ENCODE results near the gene AIPL1. TPM values are rescaled to one million over a fixed set of nuclear protein-coding genes. Genes with fewer than 3 reads are reported as not detected.

AIPL1 gene
- total RNA-seq, 1 donor from 2014 or later, result not detected

DNA sequence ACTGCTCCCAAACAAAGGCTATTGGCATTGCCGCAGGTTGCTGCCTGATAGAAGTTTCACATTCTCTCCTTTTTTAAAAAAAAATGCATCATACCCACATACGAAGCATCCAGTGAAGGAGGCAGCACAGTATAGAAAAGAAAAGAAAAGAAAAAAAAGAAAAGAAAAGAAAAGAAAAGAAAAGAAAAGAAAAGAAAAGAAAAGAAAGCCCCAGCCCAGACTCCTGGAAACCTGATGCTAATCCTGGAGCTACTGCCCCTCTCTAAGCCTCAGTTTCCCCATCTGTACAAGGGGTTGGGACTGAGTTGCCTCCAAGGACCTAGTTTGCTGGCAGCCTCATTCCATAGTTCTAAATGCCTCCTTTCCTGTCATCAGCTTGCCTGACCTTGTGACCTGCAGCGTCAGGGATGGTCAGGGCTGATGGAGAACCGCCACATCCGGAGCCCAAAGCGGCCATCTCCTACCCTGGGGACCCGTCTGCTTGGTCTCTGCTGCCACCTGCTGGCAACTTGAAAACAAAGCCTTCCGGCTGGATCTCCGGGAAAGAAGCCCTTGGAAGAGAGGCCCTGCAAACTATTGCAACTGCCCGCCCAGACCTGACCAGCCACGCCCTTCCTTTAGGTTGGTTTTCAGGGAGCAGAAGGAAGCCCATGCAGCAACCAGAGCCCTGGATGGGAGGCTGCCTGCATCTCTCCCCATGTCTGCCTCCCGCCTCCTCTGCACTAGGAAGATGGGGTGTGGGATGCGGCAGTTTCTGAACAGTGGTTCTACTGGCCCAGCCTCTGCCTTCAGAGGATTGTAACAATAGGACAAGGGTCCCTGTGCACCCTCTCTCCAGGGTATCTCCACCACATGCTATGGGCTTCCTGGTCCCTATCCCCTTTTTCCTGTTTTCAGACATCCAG is 13.0 kb downstream of the AIPL1 start:
- no peak for DNase-seq (ENCODE audit: low spot score)
- Mint-ChIP-seq H3K36me3 (ENCODE audit: low read depth) (no peaks in the 10 kb centered on the region), H3K4me1 (ENCODE audit: low read depth) (no peaks in the 10 kb centered on the region), H3K9me3 (ENCODE audit: low read depth) (no peaks in the 10 kb centered on the region), H3K27ac (ENCODE audit: unreplicated experiment) (no peak overlapping the region), H3K4me3 (ENCODE audit: unreplicated experiment) (no peak overlapping the region), H3K27me3 (ENCODE audit: low read depth) (peaks cover 27% of the 10 kb centered on the region)
- TF ChIP-seq, protein P1, sequence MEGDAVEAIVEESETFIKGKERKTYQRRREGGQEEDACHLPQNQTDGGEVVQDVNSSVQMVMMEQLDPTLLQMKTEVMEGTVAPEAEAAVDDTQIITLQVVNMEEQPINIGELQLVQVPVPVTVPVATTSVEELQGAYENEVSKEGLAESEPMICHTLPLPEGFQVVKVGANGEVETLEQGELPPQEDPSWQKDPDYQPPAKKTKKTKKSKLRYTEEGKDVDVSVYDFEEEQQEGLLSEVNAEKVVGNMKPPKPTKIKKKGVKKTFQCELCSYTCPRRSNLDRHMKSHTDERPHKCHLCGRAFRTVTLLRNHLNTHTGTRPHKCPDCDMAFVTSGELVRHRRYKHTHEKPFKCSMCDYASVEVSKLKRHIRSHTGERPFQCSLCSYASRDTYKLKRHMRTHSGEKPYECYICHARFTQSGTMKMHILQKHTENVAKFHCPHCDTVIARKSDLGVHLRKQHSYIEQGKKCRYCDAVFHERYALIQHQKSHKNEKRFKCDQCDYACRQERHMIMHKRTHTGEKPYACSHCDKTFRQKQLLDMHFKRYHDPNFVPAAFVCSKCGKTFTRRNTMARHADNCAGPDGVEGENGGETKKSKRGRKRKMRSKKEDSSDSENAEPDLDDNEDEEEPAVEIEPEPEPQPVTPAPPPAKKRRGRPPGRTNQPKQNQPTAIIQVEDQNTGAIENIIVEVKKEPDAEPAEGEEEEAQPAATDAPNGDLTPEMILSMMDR (IDR thresholded peaks at IDR 0.05), result peak; percentile 95

DNA sequence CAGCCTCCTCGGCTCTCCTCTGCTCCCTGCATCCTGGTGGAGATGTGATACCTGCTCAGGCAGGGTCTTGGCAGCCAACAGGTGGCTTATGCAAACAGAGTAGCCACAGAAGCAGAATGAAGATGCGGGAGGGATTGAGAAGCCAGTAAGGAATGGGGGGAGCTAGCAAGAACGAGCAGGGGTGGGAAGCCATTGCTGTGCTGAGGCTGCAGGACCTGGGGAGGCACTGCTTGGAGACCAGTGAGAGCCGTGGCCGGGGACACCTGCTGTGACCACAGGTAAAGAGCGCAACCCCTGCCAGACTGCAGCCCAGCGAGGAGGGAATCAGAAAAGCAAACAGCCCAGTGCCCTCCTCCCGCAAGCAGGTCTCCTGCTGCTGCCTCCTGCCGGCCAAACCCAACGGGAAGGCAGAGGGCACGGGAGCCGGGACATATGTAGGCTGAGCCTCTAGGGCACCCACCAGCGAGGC is 14.7 kb downstream of the AIPL1 start:
- Mint-ChIP-seq H3K27me3 (ENCODE audit: low read depth) (peaks cover 36% of the 10 kb centered on the region), H3K27ac (ENCODE audit: unreplicated experiment) (no peak overlapping the region)

DNA sequence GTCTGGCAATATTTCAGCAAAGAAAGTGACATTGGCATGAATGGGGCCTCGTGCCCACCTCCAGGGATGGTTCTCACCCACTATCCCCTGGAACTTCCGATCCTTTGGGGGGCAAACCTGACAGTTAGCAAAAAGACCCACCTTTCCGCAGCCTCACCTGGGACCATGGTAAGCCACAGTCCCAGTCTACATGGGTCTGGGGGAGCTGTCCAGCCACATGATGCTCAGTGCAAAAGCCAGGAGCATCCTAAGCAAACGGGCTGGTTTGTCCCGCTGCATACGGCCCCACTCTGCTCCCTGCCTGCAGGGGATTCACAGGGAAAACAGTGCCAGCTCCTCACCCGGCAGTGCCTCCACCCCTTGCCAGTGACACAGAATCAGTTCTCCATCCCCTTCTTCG is 19.3 kb downstream of the AIPL1 start:
- Mint-ChIP-seq H3K27ac (ENCODE audit: unreplicated experiment) (no peak overlapping the region), H3K4me3 (ENCODE audit: unreplicated experiment) (no peak overlapping the region), H3K27me3 (ENCODE audit: low read depth) (peaks cover 44% of the 10 kb centered on the region), H3K9me3 (ENCODE audit: low read depth) (no peaks in the 10 kb centered on the region), H3K4me1 (ENCODE audit: low read depth) (no peaks in the 10 kb centered on the region), H3K36me3 (ENCODE audit: low read depth) (no peaks in the 10 kb centered on the region)
- DNase-seq (ENCODE audit: low spot score), result no peak
- TF ChIP-seq, protein P1 (IDR thresholded peaks at IDR 0.05), result no peak

More for the DNA sequence above, 14.7 kb downstream of the AIPL1 start:
- Mint-ChIP-seq H3K9me3 (ENCODE audit: low read depth) (no peaks in the 10 kb centered on the region), H3K4me3 (ENCODE audit: unreplicated experiment) (no peak overlapping the region), H3K36me3 (ENCODE audit: low read depth) (no peaks in the 10 kb centered on the region), H3K4me1 (ENCODE audit: low read depth) (no peaks in the 10 kb centered on the region)
- no peak for DNase-seq (ENCODE audit: low spot score)
- TF ChIP-seq, protein P1 (IDR thresholded peaks at IDR 0.05), result peak; percentile 64

DNA sequence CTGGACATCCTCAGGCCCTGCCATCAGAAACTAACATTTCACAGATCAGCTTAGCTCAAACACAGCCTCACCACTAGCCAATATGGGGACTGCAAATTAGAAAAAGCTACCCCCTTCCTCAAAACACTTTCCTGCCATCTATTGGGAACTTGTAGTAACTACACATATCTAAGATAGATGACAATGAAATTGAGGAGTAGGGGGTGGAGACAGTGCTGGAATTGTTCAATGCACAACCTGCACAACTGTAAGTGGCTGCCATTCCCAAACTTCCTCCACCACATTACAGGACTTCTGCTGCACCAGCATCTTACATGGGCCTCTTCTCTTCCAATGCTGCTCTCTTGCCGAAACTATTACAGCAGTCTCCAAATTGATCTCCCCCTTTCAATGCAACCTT is 21.9 kb downstream of the AIPL1 start:
- DNase-seq (ENCODE audit: low spot score), result no peak
- Mint-ChIP-seq H3K27me3 (ENCODE audit: low read depth) (peaks cover 48% of the 10 kb centered on the region), H3K9me3 (ENCODE audit: low read depth) (no peaks in the 10 kb centered on the region)

DNA sequence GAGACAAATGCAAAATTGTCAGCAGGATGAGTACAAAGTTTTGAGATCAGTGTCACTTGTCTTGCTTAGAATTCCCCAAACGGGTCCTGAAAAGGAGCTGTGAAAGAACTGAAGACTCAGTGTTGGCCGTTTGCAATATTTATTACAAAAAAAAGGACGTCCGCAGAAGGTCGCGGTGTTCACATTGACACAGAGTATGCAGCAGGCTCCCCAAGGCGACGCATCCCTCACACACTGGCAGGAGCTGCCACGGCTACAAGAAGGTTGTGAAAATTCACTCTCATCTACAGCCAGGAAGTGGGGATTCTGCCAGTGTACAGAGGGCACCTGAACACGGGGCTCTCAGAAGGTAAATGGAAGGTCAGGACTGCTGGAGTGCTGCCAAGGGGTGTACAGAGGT is 26.2 kb downstream of the AIPL1 start:
- H3K36me3 Mint-ChIP-seq (ENCODE audit: low read depth), result no peaks in the 10 kb centered on the region
- peaks cover 50% of the 10 kb centered on the region for H3K27me3 Mint-ChIP-seq (ENCODE audit: low read depth)
- no peak overlapping the region for H3K4me3 Mint-ChIP-seq (ENCODE audit: unreplicated experiment)
- no peak for DNase-seq (ENCODE audit: low spot score)
- TF ChIP-seq, protein P1 (IDR thresholded peaks at IDR 0.05), result no peak
- H3K9me3 Mint-ChIP-seq (ENCODE audit: low read depth), result no peaks in the 10 kb centered on the region
- H3K27ac Mint-ChIP-seq (ENCODE audit: unreplicated experiment), result no peak overlapping the region
- no peaks in the 10 kb centered on the region for H3K4me1 Mint-ChIP-seq (ENCODE audit: low read depth)

More for the DNA sequence above, 21.9 kb downstream of the AIPL1 start:
- Mint-ChIP-seq H3K36me3 (ENCODE audit: low read depth) (no peaks in the 10 kb centered on the region), H3K4me1 (ENCODE audit: low read depth) (no peaks in the 10 kb centered on the region), H3K27ac (ENCODE audit: unreplicated experiment) (no peak overlapping the region), H3K4me3 (ENCODE audit: unreplicated experiment) (no peak overlapping the region)
- TF ChIP-seq, protein P1 (IDR thresholded peaks at IDR 0.05), result peak; percentile 77
